Suprapubic skin (tissue), 4 donors: ENCODE measurements around the gene SPPL3. TPM values are rescaled to one million over a fixed set of nuclear protein-coding genes. Genes with fewer than 3 reads are reported as not detected.
A peak's percentile ranks its signal among the peaks of the same experiment; 100 is the strongest.

Experiments used
- DNase-seq, 2 donors: peaks; one replicate each; pipeline ENCODE4 v3.0.0-alpha.2; 2019; ENCODE audit warnings: low spot score in 2 of 2
- H3K27ac ChIP-seq: fragments of 200-600 bp; sonication (generic); one replicate; pipeline ENCODE4 v1.5.1; 2019
- H3K27me3 ChIP-seq: fragments of 200-600 bp; sonication (generic); one replicate; pipeline ENCODE4 v1.5.1; 2019
- H3K36me3 ChIP-seq: fragments of 200-600 bp; sonication (generic); one replicate; pipeline ENCODE4 v1.5.1; 2019
- H3K4me1 ChIP-seq: fragments of 200-600 bp; sonication (generic); one replicate; pipeline ENCODE4 v1.5.1; 2019
- H3K4me3 ChIP-seq: fragments of 200-600 bp; sonication (generic); one replicate; pipeline ENCODE4 v1.5.1; 2019; ENCODE audit warnings: mild to moderate bottlenecking
- H3K9me3 ChIP-seq: fragments of 200-600 bp; sonication (generic); one replicate; pipeline ENCODE4 v1.5.1; 2019
- EP300 ChIP-seq: sonication (generic); formaldehyde crosslinking; IDR thresholded peaks from one replicate; pipeline ENCODE4 v1.6.1; 2017; ENCODE audit warnings: antibody characterized with exemption
- POLR2A ChIP-seq, 2 donors: fragments of 450-650 bp; IDR thresholded peaks; one replicate each; pipeline ENCODE4 v1.6.1; 2017; ENCODE audit warnings: antibody characterized with exemption in 2 of 2, mild to moderate bottlenecking in 2 of 2, moderate library complexity in 2 of 2
- POLR2AphosphoS5 ChIP-seq, 3 donors: sonication (generic); formaldehyde crosslinking; IDR thresholded peaks; one replicate each; pipeline ENCODE4 v1.6.1; 2017; ENCODE audit warnings: antibody characterized with exemption in 3 of 3
- WGBS: methylation state at CpG from one replicate; pipeline ENCODE4 v1.1.5; 2018; 5-methylcytosine and 5-hydroxymethylcytosine counted together
- total RNA-seq, 4 donors: library from RNA; depleted of rRNA; stranded (reverse); fragments of >200 nt; gene quantifications; one replicate each; pipeline ENCODE4 v1.1.0, GENCODE V29; 2016
- TF ChIP-seq, protein P1 (sequence below), 2 donors: fragments of 200-600 bp in 1 of 2; fragments of 450-650 bp in 1 of 2; sonication (generic) in 1 of 2; IDR thresholded peaks; one replicate each; pipeline ENCODE4 v1.5.1; 2016 to 2019; ENCODE audit warnings: antibody characterized with exemption in 2 of 2, mild to moderate bottlenecking in 1 of 2, moderate library complexity in 1 of 2

Gene SPPL3
- total RNA-seq, 4 donors from 2014 or later = 64.7 to 91.8 (median 70.6) TPM

DNA sequence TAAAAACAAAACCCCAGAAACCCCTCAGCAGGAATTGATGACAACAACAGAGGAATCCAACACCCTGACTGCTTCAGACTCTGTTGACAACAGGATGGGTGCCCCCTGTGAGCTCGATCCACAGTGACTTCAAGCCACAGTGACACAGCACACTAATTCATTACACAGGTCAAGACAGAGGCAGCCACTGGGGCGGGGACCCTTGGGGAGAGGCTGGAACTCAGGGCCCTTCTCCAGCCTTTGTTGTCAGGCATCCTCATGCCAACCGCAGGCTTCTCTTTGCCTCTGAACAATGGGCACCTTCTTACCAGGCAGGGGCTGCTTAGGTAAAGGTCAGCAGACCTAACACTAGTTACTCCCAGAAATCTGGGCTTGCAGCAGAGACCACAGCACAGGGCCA is 140.9 kb downstream of the SPPL3 start:
- peaks cover 20% of the 10 kb centered on the region for H3K4me1 ChIP-seq
- no peak overlapping the region for H3K4me3 ChIP-seq
- peaks cover 66% of the 10 kb centered on the region for H3K36me3 ChIP-seq
- no peaks in the 10 kb centered on the region for H3K27me3 ChIP-seq
- 69% methylated on average over 3 of the region's 3 CpGs for WGBS
- DNase-seq = no peak
- TF ChIP-seq POLR2A (IDR thresholded peaks at IDR 0.05) = no peak
- TF ChIP-seq, protein P1, sequence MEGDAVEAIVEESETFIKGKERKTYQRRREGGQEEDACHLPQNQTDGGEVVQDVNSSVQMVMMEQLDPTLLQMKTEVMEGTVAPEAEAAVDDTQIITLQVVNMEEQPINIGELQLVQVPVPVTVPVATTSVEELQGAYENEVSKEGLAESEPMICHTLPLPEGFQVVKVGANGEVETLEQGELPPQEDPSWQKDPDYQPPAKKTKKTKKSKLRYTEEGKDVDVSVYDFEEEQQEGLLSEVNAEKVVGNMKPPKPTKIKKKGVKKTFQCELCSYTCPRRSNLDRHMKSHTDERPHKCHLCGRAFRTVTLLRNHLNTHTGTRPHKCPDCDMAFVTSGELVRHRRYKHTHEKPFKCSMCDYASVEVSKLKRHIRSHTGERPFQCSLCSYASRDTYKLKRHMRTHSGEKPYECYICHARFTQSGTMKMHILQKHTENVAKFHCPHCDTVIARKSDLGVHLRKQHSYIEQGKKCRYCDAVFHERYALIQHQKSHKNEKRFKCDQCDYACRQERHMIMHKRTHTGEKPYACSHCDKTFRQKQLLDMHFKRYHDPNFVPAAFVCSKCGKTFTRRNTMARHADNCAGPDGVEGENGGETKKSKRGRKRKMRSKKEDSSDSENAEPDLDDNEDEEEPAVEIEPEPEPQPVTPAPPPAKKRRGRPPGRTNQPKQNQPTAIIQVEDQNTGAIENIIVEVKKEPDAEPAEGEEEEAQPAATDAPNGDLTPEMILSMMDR (IDR thresholded peaks at IDR 0.05) = no peak
- TF ChIP-seq POLR2AphosphoS5 (IDR thresholded peaks at IDR 0.05) = no peak
- no peak for TF ChIP-seq EP300
- no peak overlapping the region for H3K27ac ChIP-seq
- H3K9me3 ChIP-seq = no peaks in the 10 kb centered on the region

DNA sequence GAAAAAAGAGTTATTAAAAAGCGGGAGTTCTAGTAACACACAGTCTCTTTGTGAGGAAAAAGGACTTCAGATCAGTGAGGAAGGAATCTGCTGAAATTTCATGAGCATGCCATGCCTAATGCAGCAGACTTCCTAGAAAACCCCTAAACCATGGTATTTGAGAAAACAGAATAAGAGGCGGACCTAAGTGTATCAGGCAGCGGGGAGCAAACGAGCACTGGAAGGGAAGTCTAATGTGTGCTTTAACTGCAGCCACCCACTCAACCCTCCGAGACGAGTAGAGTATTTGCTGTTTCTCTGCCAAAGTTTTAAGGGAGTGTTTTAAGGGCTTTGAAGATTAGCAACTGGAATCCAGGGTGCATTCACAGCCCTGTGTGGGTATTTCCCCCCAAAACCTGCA is 142.1 kb downstream of the SPPL3 start:
- no peaks in the 10 kb centered on the region for H3K9me3 ChIP-seq
- H3K27ac ChIP-seq = peak overlapping the region; percentile 77
- TF ChIP-seq POLR2A (IDR thresholded peaks at IDR 0.05) = no peak
- peaks cover 54% of the 10 kb centered on the region for H3K36me3 ChIP-seq
- WGBS = 55% methylated on average over 6 of the region's 6 CpGs
- DNase-seq = no peak
- no peaks in the 10 kb centered on the region for H3K27me3 ChIP-seq
- no peak overlapping the region for H3K4me3 ChIP-seq
- H3K4me1 ChIP-seq = peaks cover 20% of the 10 kb centered on the region

DNA sequence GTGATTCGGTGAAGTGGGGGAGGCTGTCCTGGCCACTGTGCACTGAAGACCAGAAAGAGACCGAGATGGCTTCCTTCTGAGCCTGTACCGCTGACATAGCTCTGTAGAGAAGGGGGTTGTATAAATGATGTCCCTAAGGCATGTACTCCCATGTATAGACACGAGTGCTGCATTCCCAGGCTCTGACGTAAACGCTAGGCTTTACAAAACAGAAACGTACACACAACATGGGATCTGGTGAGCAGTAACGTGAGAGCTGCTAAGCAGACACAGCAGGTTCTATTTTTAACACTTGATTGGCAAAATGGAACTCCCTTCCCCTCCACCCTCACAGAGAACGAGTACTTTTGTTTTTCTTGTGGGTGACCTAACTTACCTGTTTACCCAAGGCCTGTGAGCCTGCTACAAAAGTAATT is 142.6 kb downstream of the SPPL3 start:
- Histone ChIP-seq H3K4me1 (peaks cover 20% of the 10 kb centered on the region), H3K36me3 (peaks cover 48% of the 10 kb centered on the region), H3K9me3 (no peaks in the 10 kb centered on the region), H3K27me3 (no peaks in the 10 kb centered on the region), H3K27ac (peak overlapping the region; percentile 77), H3K4me3 (no peak overlapping the region)
- 35% methylated on average over 9 of the region's 9 CpGs for WGBS
- TF ChIP-seq EP300 (no peak), POLR2A (IDR thresholded peaks at IDR 0.05) (no peak), POLR2AphosphoS5 (IDR thresholded peaks at IDR 0.05) (no peak)
- TF ChIP-seq, protein P1 (IDR thresholded peaks at IDR 0.05) = no peak
- DNase-seq = no peak

DNA sequence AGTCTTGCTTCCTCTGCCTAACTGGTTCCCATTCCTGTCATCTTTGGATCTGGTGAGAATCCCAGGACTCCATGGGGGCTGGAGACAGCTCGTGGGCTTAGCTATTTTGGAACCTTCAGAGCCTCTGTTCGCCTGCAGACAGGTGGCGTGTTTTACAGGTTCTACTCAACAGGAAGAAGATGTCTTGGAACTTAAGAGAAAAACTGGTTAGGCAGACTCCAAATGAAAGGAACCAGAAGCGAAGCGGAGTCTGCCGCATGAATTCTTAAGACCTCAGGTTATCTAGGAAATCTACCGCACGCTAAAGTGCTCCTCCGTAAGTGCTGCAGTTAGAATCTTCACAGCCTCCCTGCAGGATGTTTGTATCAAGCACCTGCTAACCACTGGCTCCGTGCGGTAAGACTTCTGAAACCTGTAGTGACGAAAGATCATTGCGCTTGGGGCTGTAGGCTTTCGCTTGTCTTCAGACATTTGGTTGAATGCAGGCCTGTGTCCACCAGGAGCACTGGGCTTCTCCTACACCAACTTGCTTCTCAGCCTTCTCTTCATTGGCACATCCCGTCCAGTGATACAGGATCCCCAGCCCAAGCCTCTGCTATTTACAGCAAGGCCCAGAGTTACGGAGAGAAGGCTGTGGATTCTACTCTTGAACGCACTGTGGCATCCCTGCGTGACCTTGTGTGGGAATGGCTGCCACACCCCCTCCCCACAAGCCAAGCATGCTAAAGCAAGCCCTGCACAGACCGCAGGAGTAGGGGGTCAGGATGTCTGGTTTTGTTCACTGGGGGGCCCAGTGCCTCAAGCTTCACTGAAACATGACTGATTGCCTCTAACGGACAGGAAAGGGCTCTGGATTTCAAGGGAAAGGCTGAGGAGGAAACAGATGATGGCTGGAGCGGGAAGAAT is 143.6 kb downstream of the SPPL3 start:
- H3K27me3 ChIP-seq = no peaks in the 10 kb centered on the region
- H3K4me1 ChIP-seq = peaks cover 20% of the 10 kb centered on the region
- H3K9me3 ChIP-seq = no peaks in the 10 kb centered on the region
- H3K4me3 ChIP-seq = no peak overlapping the region
- H3K36me3 ChIP-seq = peaks cover 39% of the 10 kb centered on the region
- DNase-seq = no peak
- TF ChIP-seq POLR2AphosphoS5 (IDR thresholded peaks at IDR 0.05) = no peak
- no peak for TF ChIP-seq EP300
- 81% methylated on average over 21 of the region's 21 CpGs for WGBS
- peak overlapping the region; percentile 77 for H3K27ac ChIP-seq

DNA sequence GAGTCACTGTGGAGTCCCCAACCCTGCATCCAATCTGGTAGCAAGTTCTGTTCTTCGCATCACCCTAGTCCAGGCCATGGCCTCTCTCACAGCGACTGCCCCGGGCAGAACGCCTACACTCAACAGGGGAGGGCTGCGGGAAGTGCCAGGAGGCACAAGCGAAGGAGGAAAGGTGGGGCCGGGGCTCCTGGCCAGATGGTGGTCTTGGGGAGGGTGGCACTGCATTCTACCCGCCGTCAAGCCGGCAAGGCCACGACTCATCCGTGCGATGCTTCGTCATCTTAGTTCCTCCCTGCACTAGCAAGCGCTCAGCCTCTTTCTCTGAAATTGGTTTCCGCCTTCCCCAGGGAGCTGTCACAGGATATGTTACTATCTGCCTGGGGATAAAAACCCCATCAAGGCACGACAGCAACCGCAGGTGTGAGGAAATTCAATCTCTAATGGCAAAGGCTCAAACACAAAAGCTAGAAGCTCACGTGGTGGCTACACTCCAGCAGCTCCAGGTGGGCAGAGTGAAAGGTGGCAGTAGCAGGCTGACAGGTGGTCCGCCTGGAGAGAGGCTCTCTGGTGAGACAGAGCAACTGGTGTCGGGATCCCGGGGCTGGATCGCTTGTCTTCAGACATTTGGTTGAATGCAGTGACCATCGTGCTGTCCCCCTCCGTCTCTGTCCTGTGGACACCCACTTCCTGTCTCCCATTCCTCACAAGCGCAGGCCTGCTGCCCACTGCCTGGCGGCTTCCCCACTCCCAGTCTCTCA is 144.4 kb downstream of the SPPL3 start:
- WGBS = 66% methylated on average over 23 of the region's 27 CpGs
- H3K27ac ChIP-seq = no peak overlapping the region
- H3K27me3 ChIP-seq = no peaks in the 10 kb centered on the region
- H3K9me3 ChIP-seq = no peaks in the 10 kb centered on the region
- TF ChIP-seq, protein P1 (IDR thresholded peaks at IDR 0.05) = no peak
- no peak for TF ChIP-seq EP300
- no peak for TF ChIP-seq POLR2AphosphoS5 (IDR thresholded peaks at IDR 0.05)
- no peak for TF ChIP-seq POLR2A (IDR thresholded peaks at IDR 0.05)
- DNase-seq = no peak
- H3K36me3 ChIP-seq = peaks cover 31% of the 10 kb centered on the region
- peaks cover 20% of the 10 kb centered on the region for H3K4me1 ChIP-seq
- H3K4me3 ChIP-seq = no peak overlapping the region
